H9 (cell line): ENCODE results near the gene SLC5A1. TPM values are rescaled to one million over a fixed set of nuclear protein-coding genes. Genes with fewer than 3 reads are reported as not detected.

Experiments
- DNase-seq: peaks from one replicate; pipeline ENCODE4 v3.0.0-alpha.2; 2017
- H2AFZ ChIP-seq: one replicate; pipeline ENCODE4 v1.6.1; 2013; ENCODE audit warnings: mild to moderate bottlenecking, low read length, control low read depth, moderate library complexity
- H2AK5ac ChIP-seq: 2 replicates; pipeline ENCODE4 v1.6.1; 2013; ENCODE audit warnings: low read length, control low read depth, mixed read lengths; ENCODE audit not compliant: insufficient read length
- H2BK120ac ChIP-seq: one replicate; pipeline ENCODE4 v1.6.1; 2013; ENCODE audit warnings: low read depth, mild to moderate bottlenecking, low read length, control low read depth, inconsistent platforms; ENCODE audit not compliant: poor library complexity, severe bottlenecking
- H2BK12ac ChIP-seq: 2 replicates; pipeline ENCODE4 v1.6.1; 2013; ENCODE audit warnings: low read length, control low read depth, mixed read lengths, low read depth; ENCODE audit not compliant: insufficient read length
- H2BK15ac ChIP-seq: 2 replicates; pipeline ENCODE4 v1.6.1; 2013; ENCODE audit warnings: low read depth, low read length, control low read depth
- H2BK20ac ChIP-seq: one replicate; pipeline ENCODE4 v1.6.1; 2013; ENCODE audit warnings: low read depth, mild to moderate bottlenecking, low read length, control low read depth, inconsistent platforms; ENCODE audit not compliant: poor library complexity, severe bottlenecking
- H2BK5ac ChIP-seq: 2 replicates; pipeline ENCODE4 v1.6.1; 2013; ENCODE audit warnings: low read length, control low read depth, mixed read lengths; ENCODE audit not compliant: insufficient read length
- H3K14ac ChIP-seq: 2 replicates; pipeline ENCODE4 v1.6.1; 2013; ENCODE audit warnings: low read length, control low read depth; ENCODE audit not compliant: insufficient read depth
- H3K18ac ChIP-seq: 2 replicates; pipeline ENCODE4 v1.6.1; 2013; ENCODE audit warnings: low read depth, mild to moderate bottlenecking, mixed read lengths, low read length, control low read depth; ENCODE audit not compliant: insufficient read length
- H3K23ac ChIP-seq: 2 replicates; pipeline ENCODE4 v1.6.1; 2013; ENCODE audit warnings: low read length, control low read depth, mixed read lengths, low read depth; ENCODE audit not compliant: insufficient read length
- H3K23me2 ChIP-seq: 2 replicates; pipeline ENCODE4 v1.6.1; 2013; ENCODE audit warnings: low read depth, mild to moderate bottlenecking, mixed read lengths, low read length, control low read depth; ENCODE audit not compliant: insufficient read length, poor library complexity, severe bottlenecking
- H3K27ac ChIP-seq: 2 replicates; pipeline ENCODE4 v1.5.1; 2013; ENCODE audit warnings: low read length, control low read depth, mixed read lengths, low read depth; ENCODE audit not compliant: insufficient read length
- H3K27me3 ChIP-seq: 2 replicates; pipeline ENCODE4 v1.6.1; 2013; ENCODE audit warnings: low read length, control low read depth, inconsistent platforms; ENCODE audit not compliant: insufficient read depth
- H3K4ac ChIP-seq: 2 replicates; pipeline ENCODE4 v1.6.1; 2013; ENCODE audit warnings: low read depth, mild to moderate bottlenecking, control low read depth, inconsistent platforms, low read length, moderate library complexity
- H3K4me1 ChIP-seq: 2 replicates; pipeline ENCODE4 v1.6.1; 2013; ENCODE audit warnings: low read length, control low read depth, inconsistent platforms; ENCODE audit not compliant: insufficient read depth
- H3K4me2 ChIP-seq: 2 replicates; pipeline ENCODE4 v1.6.1; 2013; ENCODE audit warnings: low read length, control low read depth, mixed read lengths; ENCODE audit not compliant: insufficient read length, insufficient read depth
- H3K56ac ChIP-seq: 2 replicates; pipeline ENCODE4 v1.6.1; 2013; ENCODE audit warnings: low read depth, mild to moderate bottlenecking, mixed read lengths, low read length, control low read depth; ENCODE audit not compliant: insufficient read length
- H3K79me1 ChIP-seq: 2 replicates; pipeline ENCODE4 v1.6.1; 2013; ENCODE audit warnings: low read depth, mild to moderate bottlenecking, moderate library complexity, low read length, control low read depth, inconsistent platforms; ENCODE audit not compliant: insufficient read depth, poor library complexity, severe bottlenecking
- H3K79me2 ChIP-seq: 2 replicates; pipeline ENCODE4 v1.6.1; 2013; ENCODE audit warnings: low read length, control low read depth, inconsistent platforms; ENCODE audit not compliant: insufficient read depth
- H3K9ac ChIP-seq: 2 replicates; pipeline ENCODE4 v1.6.1; 2013; ENCODE audit warnings: low read length, control low read depth, mixed read lengths; ENCODE audit not compliant: insufficient read length; ENCODE audit errors: extremely low read depth
- H3K9me3 ChIP-seq: one replicate; pipeline ENCODE4 v1.6.1; 2013; ENCODE audit warnings: low read depth, low read length, inconsistent platforms; ENCODE audit not compliant: control insufficient read depth
- H3T11ph ChIP-seq: one replicate; pipeline ENCODE4 v1.6.1; 2013; ENCODE audit warnings: mild to moderate bottlenecking, low read length, control low read depth, inconsistent platforms
- H4K20me1 ChIP-seq: one replicate; pipeline ENCODE4 v1.6.1; 2013; ENCODE audit not compliant: control insufficient read depth, insufficient read length, insufficient read depth
- H4K5ac ChIP-seq: 2 replicates; pipeline ENCODE4 v1.6.1; 2013; ENCODE audit warnings: low read depth, mild to moderate bottlenecking, mixed read lengths, low read length, control low read depth; ENCODE audit not compliant: insufficient read length
- H4K8ac ChIP-seq: replicated peaks from 2 replicates; pipeline ENCODE4 v1.6.1; 2013; ENCODE audit warnings: low read length, control low read depth, mixed read lengths, low read depth; ENCODE audit not compliant: insufficient read length
- H4K91ac ChIP-seq: 2 replicates; pipeline ENCODE4 v1.6.1; 2013; ENCODE audit warnings: low read depth, mild to moderate bottlenecking, moderate library complexity, mixed read lengths, low read length, control low read depth; ENCODE audit not compliant: insufficient read length
- H3K27ac Mint-ChIP-seq, 3 experiments: 2 replicates in 2 of 3; 3 replicates in 1 of 3; pipeline ENCODE4 v1.8.0; 2020 to 2021; ENCODE audit warnings: mixed read lengths in 3 of 3, mild to moderate bottlenecking in 1 of 3, moderate library complexity in 1 of 3
- H3K27me3 Mint-ChIP-seq: 2 replicates; pipeline ENCODE4 v1.8.0; 2021; ENCODE audit warnings: low read depth, mild to moderate bottlenecking, moderate library complexity, mixed read lengths
- H3K36me3 Mint-ChIP-seq, 3 experiments: 2 replicates in 2 of 3; 3 replicates in 1 of 3; pipeline ENCODE4 v1.8.0; 2020 to 2021; ENCODE audit warnings: low read depth in 3 of 3, mixed read lengths in 3 of 3; ENCODE audit not compliant: insufficient read depth in 1 of 3
- H3K4me1 Mint-ChIP-seq, 2 experiments: 2 replicates each; pipeline ENCODE4 v1.8.0; 2020; ENCODE audit warnings: mixed read lengths in 2 of 2
- H3K4me3 Mint-ChIP-seq, 2 experiments: 2 replicates in 1 of 2; 3 replicates in 1 of 2; pipeline ENCODE4 v1.8.0; 2020 to 2021; ENCODE audit warnings: mild to moderate bottlenecking in 2 of 2, mixed read lengths in 2 of 2, moderate library complexity in 1 of 2
- H3K9me3 Mint-ChIP-seq, 2 experiments: 2 replicates in 1 of 2; 3 replicates in 1 of 2; pipeline ENCODE4 v1.8.0; 2020; ENCODE audit warnings: mild to moderate bottlenecking in 2 of 2, mixed read lengths in 2 of 2, moderate library complexity in 1 of 2
- CTCF ChIP-seq: fragments of 200-600 bp; sonication (generic); conservative IDR thresholded peaks from 3 replicates; pipeline ENCODE4 v1.8.0; 2021; ENCODE audit warnings: antibody characterized with exemption, mild to moderate bottlenecking
- WGBS: extraction: QIAGEN DNeasy Blood & Tissue Kit; methylation state at CpG from one replicate; pipeline ENCODE4 v1.1.7; 2013; ENCODE audit warnings: missing lambda C conversion rate, low lambda C conversion rate, mixed read lengths; ENCODE audit not compliant: insufficient read length; ENCODE audit errors: extremely low coverage; 5-methylcytosine and 5-hydroxymethylcytosine counted together
- total RNA-seq: library from RNA; stranded (reverse); gene quantifications from 2 replicates; pipeline ENCODE4 v1.2.1, GENCODE V29; 2021

The SLC5A1 gene
- total RNA-seq, 1 experiment from 2014 or later = not detected

- no peak for DNase-seq
- Histone ChIP-seq H3K4ac (no peak overlapping the region), H3K14ac (no peak overlapping the region), H2AFZ (no peak overlapping the region), H3K23me2 (no peaks in the 10 kb centered on the region), H3K4me1 (no peaks in the 10 kb centered on the region; the same call in 1 of the 2 replicates), H3K9ac (no peak overlapping the region), H2BK15ac (no peak overlapping the region), H3K9me3 (no peaks in the 10 kb centered on the region), H4K5ac (no peak overlapping the region), H4K91ac (no peak overlapping the region), H3K27me3 (no peaks in the 10 kb centered on the region), H2BK20ac (no peak overlapping the region), H2BK12ac (no peak overlapping the region), H3T11ph (no peak overlapping the region), H4K8ac (no peak overlapping the region), H2AK5ac (no peak overlapping the region), H3K27ac (no peak overlapping the region), H3K79me2 (no peaks in the 10 kb centered on the region), H3K56ac (no peak overlapping the region), H3K18ac (no peak overlapping the region), H4K20me1 (no peaks in the 10 kb centered on the region), H3K79me1 (no peaks in the 10 kb centered on the region), H3K23ac (no peak overlapping the region), H2BK120ac (no peak overlapping the region), H3K4me2 (no peak overlapping the region), H2BK5ac (no peak overlapping the region)
- Mint-ChIP-seq H3K36me3 (no peaks in the 10 kb centered on the region; a peak in 1 of 7 replicates), H3K27me3 (peaks cover 40% of the 10 kb centered on the region), H3K27ac (no peak overlapping the region), H3K9me3 (no peaks in the 10 kb centered on the region), H3K4me3 (no peak overlapping the region), H3K4me1 (0 out of 4 replicates have a peak, but pooled peaks cover 0 to 5% of the 10 kb centered on the region in 2 experiments)
- no CpG with 5 or more reads among the region's 11 CpGs for WGBS
- no peak for TF ChIP-seq CTCF
Observed at GRCh38 chr22:32132126-32132525, 89.1 kb downstream of the SLC5A1 start.
